ENCODE measurements around the gene FRMD3.

- TF ChIP-seq EGR1 (IDR thresholded peaks at IDR 0.05) (no peak), CREB1 (IDR thresholded peaks at IDR 0.05; ENCODE audit: low read depth) (no peak), MAX (IDR thresholded peaks at IDR 0.05) (no peak), EP300 (IDR thresholded peaks at IDR 0.05; ENCODE audit: borderline replicate concordance) (no peak)
These were observed 30.1 kb downstream of the FRMD3 start for GRCh38 chr9:83508067-83508466.
